NCI-H146 (cell line): ENCODE results near the gene SPACA6.
"Not testable (repeated sequence)": the region's sequence is repeated elsewhere in the genome, so short reads cannot be mapped to it uniquely, and the experiment has no call there.

Experiments
- DNase-seq: peaks from one replicate; lab custom pipeline; 2025; lab: John Stamatoyannopoulos, UW

The SPACA6 gene, protein sequence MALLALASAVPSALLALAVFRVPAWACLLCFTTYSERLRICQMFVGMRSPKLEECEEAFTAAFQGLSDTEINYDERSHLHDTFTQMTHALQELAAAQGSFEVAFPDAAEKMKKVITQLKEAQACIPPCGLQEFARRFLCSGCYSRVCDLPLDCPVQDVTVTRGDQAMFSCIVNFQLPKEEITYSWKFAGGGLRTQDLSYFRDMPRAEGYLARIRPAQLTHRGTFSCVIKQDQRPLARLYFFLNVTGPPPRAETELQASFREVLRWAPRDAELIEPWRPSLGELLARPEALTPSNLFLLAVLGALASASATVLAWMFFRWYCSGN

DNA sequence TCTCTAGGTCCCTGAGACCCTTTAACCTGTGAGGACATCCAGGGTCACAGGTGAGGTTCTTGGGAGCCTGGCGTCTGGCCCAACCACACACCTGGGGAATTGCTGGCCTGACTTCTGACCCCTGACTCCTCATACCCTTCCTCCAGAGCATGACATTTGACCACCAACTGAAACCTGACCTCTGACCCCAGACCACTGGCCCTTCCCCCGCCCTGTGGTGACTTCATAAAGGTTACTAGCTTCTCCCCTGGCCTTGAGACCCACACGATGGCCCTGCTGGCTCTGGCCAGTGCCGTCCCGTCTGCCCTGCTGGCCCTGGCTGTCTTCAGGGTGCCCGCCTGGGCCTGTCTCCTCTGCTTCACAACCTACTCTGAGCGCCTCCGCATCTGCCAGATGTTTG lies at the start of gene SPACA6:
Gene SPACA6, plus strand, starts transcription at position 71 of the 400 bp plus-strand sequence. Its CDS starts 197 bp downstream, at position 268.
- DNase-seq = no peak

- no peak for DNase-seq
Observed at GRCh38 chr19:51644636-51645271, 48.4 kb upstream of the SPACA6 start.

DNA sequence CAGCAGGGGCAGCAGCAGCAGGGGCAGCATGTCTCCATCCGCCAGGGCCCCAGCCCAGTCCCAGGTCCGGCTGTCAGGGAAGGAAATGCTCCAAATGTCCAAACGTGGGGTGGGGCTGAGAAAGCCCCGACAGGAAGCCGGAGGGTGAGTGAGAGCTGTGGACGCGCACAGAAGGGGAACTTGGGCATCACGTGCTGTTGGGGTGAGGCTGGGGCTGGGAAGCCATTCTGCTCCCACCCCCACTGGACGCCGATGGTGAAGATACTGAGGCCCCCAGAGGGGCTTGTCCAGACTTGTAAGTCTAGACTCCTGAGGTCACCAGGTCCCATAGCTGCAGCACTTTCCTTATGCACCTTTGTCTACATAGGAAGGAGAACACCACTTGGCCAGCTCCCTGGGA lies 46.4 kb upstream of the SPACA6 start, which contains the start of gene SIGLEC14:
Gene SIGLEC14, minus strand, starts transcription at position 96 of the 400 bp plus-strand sequence. Its CDS starts 66 bp downstream, at position 30.
- not testable (repeated sequence) for DNase-seq

GRCh38 chr19:51647318-51647717 lies 45.8 kb upstream of the SPACA6 start:
- no peak for DNase-seq

- DNase-seq = no peak
Observed at GRCh38 chr19:51651216-51651846, 41.8 kb upstream of the SPACA6 start.

DNA sequence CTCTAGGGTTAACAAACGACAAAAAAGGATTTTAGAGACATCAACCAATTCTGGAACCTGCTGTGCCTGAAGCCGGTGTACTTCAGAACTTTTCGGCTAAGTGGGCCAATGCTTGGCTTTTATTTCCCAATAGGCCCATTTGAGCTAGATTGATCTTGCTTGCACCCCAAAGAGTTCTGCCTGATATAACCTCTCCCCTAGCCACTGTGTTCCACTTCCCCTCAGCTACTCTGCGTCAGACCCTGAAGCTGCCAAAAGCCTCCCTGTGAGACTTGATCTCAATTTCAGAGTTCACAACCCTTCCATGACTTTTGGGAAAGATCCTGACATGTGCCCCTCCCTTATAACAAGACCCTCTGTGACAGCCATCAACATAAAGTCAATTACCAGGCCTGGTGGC lies 40.9 kb upstream of the SPACA6 start:
- DNase-seq = no peak

DNA sequence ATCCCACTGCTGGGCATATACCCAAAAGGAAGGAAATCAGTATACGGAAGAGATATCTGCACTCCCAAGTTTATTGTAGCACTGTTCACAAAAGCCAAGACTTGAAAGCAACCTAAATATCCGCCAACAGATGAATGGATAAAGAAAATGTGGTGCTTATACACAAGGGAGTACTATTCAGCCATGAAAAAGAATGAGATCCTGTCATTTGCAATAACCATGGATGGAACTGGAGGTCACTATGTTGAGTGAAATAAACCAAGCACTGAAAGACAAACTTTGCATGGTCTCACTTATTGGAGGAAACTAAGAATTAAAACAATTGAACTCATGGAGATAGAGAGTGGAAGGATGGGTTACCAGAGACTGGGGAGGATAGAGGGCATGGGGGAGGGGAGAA lies 40.0 kb upstream of the SPACA6 start:
- no peak for DNase-seq

GRCh38 chr19:51654783-51655182 lies 38.3 kb upstream of the SPACA6 start:
- DNase-seq = no peak

DNA sequence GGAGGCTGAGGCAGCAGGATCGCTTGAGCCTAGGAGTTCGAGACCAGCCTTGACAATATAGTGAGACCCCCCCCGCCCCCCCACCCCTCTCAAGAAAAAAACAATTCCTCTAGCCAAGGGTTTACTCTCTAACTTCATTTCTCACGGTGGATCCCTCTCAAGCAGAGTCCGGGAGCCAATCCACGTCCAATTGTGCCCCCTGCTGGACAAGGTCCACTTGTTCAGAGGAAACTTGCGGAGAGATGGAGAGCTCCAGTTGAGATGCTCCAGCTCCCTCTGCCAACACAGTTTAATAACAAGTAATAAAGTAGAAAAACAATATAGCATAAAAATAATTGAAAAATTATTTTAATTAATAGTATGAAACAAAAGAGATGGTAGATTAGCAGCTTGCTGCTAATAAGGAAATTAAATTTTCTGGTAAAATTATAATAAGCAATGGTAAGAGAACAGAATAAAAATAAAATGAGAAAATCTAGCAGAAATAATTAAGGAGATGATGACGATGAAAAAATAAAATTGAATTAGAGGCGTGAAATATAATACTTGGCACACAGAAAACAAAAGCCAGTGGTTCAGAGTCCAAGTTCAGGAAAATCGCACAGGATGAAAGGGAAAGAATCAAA lies 32.0 kb upstream of the SPACA6 start:
- DNase-seq = peak; percentile 77

GRCh38 chr19:51663650-51664049 lies 29.5 kb upstream of the SPACA6 start:
- no peak for DNase-seq

DNA sequence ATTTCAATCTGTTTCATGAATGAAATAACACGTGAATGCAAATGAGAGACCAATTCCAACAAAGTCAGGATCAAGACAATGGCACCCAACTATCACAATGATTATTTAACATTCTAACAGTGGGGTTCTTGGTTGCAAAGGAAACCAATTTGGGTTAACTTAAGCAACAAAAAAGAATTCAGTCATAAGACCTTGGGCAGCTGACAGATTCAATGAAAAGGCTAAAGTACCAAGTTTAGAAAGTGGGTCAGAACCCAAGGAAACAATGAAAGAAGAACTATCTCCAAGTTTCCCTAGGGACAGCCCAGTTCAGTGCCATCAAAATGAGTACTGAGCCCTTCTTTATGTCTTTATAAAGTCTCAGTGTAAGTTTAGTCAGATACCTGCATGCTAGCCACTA lies 29.0 kb upstream of the SPACA6 start:
- DNase-seq = no peak

GRCh38 chr19:51664997-51665396 lies 28.1 kb upstream of the SPACA6 start:
- DNase-seq = no peak

GRCh38 chr19:51668216-51668615 lies 24.9 kb upstream of the SPACA6 start:
- DNase-seq = no peak

DNA sequence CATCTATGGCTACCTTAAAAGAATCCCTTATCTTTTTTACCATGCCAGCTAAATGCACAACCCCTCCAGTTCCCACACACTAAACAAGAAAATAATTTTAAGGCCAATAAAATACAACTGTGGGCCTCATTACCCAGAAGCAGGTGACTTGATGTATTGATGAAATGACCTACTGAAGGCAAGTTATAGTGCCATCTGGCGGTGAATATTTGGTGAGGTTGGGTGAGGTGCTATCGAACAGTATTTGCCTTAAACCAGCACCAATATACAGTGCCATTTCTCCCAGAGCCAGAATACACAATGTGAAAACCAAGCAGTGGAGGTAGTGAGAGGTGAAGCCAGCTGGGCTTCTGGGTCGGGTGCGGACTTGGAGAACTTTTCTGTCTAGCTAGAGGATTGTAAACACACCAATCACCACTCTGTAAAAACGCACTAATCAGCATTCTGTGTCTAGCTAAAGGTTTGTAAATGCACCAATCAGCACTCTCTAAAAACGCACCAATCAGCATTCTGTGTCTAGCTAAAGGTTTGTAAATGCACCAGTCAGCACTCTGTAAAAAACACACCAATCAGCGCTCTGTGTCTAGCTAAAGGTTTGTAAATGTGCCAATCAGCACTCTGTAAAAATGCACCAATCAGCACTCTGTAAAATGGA lies 17.1 kb upstream of the SPACA6 start:
- DNase-seq = not testable (repeated sequence)

- DNase-seq = no peak
Observed at GRCh38 chr19:51676566-51677083, 16.5 kb upstream of the SPACA6 start.

DNA sequence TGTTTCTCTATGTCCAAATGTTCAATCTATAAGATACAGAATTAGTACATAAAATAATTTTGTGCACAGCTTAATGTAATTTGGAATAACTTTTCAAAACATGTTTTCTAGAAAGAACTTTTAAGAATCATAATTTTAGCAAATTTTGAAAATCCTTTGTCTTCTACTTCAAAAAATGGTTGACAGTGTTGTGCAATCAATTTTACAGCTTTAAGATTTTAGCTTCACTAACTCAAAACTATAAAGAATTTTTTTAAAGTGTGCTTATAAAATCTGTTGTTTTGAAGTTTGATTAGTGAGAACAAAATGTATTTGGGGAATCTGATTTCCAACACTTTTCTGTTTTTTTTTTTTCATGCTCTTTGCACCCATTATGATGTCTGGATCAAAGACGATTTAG lies 12.7 kb upstream of the SPACA6 start:
- no peak for DNase-seq

DNA sequence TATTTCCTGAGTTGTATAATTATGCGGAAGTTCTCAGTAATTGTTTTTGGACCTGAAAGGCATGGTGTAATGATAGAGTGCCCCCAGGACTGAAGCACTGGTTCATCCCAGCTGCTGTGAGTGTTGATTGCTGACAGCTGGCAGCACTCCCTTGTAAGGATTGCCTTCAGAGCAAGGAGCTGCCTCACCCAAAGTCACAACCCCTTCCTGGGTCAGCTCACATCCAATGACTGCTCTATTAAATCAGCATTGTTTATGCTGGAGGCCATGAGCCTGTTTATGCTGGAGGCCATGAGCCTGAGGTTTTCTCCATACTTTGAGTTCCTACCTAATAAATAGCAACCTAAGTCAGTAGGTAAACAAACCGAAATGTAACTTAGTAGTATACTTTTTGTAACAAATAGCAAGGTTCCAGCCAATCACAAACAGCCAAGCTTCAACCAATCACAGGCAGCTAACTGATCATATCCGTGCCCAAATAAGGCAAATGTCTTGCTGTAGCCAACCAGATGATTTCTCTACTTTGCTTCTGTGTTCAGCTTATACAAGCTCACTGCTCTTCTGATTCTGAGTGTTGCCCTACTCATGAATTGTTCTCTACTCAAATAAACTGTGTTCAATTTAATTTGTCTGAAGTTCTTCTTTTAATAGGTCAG lies 11.7 kb upstream of the SPACA6 start:
- DNase-seq = no peak

DNA sequence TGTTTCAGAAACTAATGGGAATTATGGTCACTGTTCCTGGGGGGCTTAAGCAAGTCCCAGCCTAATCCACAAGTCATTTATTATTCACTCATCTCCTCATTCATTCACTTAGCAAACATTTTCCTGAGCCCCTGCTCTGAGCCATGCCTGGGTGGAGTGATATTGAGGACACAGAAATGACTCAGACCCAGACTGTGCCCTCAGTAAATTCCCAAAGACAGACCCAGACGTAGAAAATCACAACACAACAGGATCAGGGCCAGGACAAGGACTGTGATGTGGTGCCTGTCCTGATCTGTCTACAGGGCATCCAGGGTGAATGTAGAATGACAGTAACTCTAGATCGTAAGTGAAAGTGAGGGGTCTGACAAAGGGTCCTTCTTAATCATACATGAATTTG lies 7.0 kb upstream of the SPACA6 start:
- no peak for DNase-seq

DNA sequence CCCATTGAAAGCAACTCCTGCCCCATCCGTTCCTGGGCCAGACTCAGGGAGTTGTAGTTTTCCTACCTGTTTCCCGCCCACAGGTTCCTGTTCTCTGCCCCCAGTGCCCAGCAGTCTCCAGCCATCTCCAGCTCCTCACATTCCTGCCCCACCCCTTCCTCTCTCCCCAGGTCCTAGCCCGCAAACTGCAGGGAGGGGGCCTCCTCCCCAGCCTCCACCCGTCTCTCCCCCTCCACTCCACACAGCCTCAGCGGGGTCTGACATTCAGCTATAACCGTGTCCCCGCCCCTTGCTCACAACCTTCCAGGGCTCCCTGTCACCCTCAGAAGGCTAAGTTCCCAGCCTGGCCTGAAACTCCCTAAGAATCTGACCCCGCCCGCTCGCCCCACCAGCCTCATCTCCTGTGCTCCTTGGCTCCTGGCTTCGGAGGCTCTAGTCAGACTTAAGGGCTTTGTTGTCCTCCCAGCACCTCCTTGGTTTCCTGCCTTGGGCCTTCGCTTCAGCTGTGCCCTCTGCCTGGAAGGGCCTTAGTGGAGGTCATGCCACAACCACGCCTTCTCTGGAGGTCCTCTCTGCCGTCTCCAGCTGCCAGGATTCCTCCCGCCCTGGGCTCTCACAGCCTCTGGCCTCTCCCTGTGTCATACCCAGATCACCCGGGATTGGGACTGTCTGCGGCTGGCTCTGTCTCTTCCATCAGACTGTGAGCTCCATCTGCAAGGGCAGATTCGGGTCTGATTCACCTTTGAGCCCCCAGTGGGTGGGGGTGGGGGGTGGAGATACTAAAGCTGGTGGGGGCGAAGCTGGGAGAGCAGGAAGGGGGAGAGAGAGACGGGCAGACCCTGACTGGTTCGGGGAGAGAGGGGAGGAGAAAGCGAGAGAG lies 5.1 kb upstream of the SPACA6 start:
- peak; percentile 65 for DNase-seq
